ENCODE results near the gene GOLIM4.
"Not testable (repeated sequence)": the region's sequence is repeated elsewhere in the genome, so short reads cannot be mapped to it uniquely, and the experiment has no call there.

GOLIM4 gene

DNA sequence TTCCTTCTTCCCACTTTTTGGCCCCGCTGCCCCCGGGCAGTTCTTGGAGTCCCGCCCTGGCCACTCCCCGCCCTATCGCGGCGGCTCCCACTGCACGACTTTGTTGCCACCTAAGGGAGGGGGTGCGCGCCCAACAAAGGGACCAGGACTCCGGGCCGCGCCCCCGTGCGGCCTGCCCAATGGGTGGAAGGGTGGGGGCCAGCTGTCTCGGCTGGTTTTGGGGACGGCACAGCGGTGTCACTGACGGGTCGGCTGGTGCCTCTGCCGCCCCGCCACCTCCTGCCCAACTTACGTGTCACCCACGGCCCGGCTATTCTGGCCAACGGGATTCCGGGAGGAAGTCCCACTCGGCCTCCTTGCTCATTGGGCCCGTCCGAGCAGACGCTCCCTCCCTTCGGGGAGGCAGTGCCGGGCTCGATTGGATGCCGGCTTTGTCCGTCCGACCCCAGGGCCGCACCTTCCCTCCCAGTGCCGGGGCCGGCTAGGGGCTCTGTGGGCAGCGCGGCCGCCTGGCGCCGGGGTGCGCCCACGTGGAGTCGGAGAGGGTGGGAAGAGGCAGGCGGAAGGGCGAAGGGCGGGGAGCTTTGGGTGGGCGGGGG is at the start of gene GOLIM4:
GOLIM4 (minus strand) TSS at position 314 of the 599 bp plus-strand sequence. CDS start 639 bp downstream, outside the sequence.
- peak; percentile 97 for DNase-seq

DNA sequence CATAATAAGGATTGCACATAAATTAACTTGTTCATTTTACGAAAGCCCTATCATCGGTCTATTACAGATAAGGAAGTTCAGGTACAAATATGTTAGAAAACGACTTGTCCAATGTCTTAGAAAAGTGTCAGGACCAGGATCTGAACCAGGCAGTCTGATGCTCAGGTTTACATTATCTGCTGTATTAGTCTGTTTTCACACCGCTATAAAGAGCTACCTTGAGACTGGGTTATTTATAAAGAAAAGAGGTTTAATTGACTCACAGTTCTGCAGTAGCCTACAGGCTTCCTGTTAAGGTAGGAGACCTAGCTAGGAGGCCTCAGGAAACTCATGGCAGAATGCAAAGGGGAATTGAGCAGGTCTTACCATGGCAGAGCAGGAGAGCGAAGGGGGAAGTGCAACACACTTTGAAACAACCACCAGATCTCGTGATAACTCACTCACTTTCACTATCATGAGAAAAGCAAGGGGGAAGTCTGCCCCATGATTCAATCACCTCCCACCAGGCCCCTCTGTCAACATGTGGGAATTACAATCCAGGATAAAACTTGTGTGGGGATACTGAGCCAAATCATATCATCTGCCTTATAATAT is 45.8 kb upstream of the GOLIM4 start:
- DNase-seq, result no peak

GRCh38 chr3:168139947-168140346 is 44.2 kb upstream of the GOLIM4 start:
- DNase-seq, result no peak

GRCh38 chr3:168138421-168138820 is 42.7 kb upstream of the GOLIM4 start:
- DNase-seq, result no peak

DNA sequence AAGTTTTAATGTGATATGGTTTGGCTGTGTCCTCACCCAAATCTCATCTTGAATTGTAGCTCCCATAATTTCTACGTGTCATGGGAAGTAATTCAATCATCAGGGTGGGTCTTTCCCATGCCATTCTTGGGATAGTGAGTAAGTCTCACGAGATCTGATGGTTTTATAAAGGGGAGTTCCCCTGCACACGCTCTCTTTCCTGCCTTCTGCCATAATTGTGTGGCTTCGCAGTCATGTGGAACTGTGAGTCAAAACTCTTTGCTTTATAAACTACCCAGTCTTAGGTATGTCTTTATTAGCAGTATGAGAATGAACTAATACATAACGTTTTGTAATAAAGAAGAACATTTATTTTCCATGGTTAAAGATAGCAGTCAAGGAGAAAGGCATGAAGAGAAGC is 39.2 kb upstream of the GOLIM4 start:
- no peak for DNase-seq

DNA sequence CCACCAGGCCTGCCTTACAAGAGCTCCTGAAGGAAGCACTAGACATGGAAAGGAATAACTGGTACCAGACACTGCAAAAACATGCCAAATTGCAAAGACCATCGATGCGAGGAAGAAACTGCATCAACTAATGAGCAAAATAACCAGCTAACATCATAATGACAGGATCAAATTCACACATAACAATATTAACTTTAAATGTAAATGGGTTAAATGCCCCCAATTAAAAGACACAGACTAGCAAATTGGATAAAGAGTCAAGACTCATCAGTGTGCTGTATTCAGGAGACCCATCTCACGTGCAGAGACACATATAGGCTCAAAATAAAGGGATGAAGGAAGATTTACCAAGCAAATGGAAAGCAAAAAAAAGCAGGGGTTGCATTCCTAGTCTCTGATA is 34.5 kb upstream of the GOLIM4 start:
- DNase-seq, result not testable (repeated sequence)

GRCh38 chr3:168128463-168128862 is 32.7 kb upstream of the GOLIM4 start:
- not testable (repeated sequence) for DNase-seq

- DNase-seq, result no peak
Measured at GRCh38 chr3:168127466-168127865, 31.7 kb upstream of the GOLIM4 start.

GRCh38 chr3:168124791-168125190 is 29.1 kb upstream of the GOLIM4 start:
- DNase-seq, result no peak

DNA sequence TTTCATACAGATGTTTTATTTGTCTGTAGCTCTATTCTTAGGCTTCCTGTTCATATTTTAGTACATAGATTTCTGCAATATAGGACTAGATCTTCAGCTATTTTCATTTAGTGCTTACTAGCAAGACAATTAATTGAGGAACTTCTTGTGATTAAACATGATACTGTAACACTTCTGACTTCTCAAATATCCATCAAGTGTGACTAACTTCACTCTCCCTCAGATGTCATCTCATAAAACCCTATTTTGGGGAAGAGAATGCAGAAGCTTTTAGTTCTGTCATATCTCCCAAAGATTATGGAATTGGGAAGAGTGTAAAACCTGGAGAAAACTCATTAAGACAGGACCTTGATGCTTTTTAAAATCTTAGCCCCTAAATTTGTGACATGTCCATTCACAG is 28.6 kb upstream of the GOLIM4 start:
- DNase-seq, result no peak

DNA sequence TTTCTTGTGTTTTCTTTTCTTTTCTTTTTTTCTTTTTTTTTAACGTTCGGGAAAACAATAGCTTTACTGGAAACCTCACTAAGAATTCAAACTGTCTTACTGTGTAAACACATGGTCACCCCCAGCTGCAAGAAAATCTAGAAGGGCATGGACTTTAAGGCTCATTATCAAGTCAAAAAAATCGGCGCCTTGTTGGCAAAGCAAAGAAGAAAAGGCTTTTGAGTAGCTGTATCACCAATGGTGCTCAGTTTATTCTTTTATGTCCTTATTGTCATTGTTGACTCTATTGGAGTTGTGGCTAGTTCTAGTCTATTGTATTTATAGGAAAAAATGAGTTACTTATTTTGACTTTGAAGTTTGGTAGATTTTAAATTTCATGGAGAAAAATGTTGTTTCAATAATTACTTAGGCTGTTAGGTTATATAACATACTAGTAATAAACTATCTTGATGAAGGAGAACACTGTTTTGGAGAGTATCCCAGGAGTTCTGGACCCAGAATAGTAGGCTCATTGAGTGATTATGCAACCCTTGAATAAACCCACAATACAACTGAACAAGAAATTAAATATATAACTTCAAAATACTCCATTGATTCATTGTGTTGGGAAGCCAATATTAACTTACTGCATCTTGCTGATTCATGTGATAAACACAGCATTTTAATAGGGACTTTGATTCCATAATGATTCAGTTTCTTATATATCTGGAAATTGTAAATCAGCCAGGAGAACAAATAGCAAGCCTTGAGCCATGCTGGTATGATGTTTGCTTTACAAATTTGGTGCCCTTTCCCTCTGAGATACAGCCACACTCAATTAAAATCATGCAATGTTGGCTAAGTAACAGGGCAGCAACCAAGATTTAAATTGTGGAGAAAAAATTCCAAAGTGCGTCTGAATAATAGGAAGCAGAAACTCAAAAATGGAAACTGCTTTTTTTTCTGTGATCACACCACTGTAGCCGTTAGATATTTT is 27.8 kb upstream of the GOLIM4 start:
- DNase-seq, result no peak

- DNase-seq, result peak; percentile 4
Measured at GRCh38 chr3:168121184-168122017, 25.7 kb upstream of the GOLIM4 start.

DNA sequence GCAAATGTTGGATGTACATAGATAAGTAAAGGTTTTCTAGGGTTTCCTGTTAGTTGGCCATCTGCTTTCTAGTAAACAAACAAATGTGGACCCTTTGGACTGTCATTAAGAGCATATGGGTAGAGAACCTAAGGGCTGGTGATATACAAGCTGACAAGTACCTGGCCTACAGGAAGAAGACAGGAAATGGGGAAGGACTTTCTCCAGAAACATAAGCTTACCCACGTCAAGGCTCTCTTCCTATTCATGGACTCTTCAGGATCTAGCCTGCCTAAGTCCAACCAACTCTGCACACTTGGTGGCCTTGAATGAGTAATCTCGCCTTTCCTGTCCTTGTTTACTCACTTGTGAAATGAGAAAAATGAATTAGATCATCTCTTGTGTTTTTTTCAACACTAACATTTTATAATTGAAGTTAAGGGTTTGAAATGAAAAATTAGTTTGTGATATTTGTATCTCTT is 22.2 kb upstream of the GOLIM4 start:
- DNase-seq, result no peak

GRCh38 chr3:168117059-168117458 is 21.3 kb upstream of the GOLIM4 start:
- no peak for DNase-seq

GRCh38 chr3:168116279-168116678 is 20.6 kb upstream of the GOLIM4 start:
- peak; percentile 10 for DNase-seq

GRCh38 chr3:168113848-168114247 is 18.1 kb upstream of the GOLIM4 start:
- no peak for DNase-seq

GRCh38 chr3:168112894-168113293 is 17.2 kb upstream of the GOLIM4 start:
- DNase-seq, result no peak

GRCh38 chr3:168104361-168104760 is 8.6 kb upstream of the GOLIM4 start:
- no peak for DNase-seq

DNA sequence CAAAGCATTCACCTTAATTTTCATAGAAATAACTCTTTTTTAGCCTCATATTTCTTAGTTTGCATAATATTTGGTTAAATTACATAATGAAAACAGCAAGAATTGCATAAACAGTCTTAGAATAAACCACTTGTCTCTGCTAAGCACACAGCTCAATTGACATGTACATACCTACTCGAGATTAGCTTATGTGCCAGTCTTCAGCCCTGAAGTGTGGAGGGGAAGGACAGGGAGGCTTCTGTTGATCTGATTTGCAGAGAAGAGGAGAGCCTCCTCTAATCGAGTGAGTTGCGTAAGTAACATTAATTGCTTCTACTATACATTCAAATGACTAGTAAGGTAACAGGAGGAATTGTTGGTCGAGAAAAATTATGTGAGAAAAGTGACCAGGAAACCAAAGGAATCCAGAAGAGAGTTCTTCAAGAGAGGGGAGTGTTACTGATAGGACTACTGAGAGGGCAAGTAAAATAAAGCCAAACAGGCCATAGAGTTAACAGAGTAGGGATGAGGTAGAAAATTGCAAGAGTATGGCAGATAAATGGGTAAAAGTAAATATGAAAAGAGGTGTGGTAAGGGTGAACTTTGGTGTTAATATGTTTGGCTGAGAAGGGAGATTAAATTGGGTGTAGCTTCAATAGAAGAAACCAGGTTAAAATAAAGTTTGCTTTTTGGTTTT is 7.1 kb upstream of the GOLIM4 start:
- DNase-seq, result no peak

- no peak for DNase-seq
Measured at GRCh38 chr3:168100777-168101492, 5.2 kb upstream of the GOLIM4 start.

- DNase-seq, result no peak
Measured at GRCh38 chr3:168097381-168097780, 1.7 kb upstream of the GOLIM4 start.

All from eye (tissue), 1 donor.